ENCODE measurements around the gene PARM1. TPM values are rescaled to one million over a fixed set of nuclear protein-coding genes. Genes with fewer than 3 reads are reported as not detected.
"Not testable (repeated sequence)": the region's sequence is repeated elsewhere in the genome, so short reads cannot be mapped to it uniquely, and the experiment has no call there.

The PARM1 gene
- total RNA-seq, 2 experiments from 2014 or later = 0.09 TPM; not detected in 1

DNA sequence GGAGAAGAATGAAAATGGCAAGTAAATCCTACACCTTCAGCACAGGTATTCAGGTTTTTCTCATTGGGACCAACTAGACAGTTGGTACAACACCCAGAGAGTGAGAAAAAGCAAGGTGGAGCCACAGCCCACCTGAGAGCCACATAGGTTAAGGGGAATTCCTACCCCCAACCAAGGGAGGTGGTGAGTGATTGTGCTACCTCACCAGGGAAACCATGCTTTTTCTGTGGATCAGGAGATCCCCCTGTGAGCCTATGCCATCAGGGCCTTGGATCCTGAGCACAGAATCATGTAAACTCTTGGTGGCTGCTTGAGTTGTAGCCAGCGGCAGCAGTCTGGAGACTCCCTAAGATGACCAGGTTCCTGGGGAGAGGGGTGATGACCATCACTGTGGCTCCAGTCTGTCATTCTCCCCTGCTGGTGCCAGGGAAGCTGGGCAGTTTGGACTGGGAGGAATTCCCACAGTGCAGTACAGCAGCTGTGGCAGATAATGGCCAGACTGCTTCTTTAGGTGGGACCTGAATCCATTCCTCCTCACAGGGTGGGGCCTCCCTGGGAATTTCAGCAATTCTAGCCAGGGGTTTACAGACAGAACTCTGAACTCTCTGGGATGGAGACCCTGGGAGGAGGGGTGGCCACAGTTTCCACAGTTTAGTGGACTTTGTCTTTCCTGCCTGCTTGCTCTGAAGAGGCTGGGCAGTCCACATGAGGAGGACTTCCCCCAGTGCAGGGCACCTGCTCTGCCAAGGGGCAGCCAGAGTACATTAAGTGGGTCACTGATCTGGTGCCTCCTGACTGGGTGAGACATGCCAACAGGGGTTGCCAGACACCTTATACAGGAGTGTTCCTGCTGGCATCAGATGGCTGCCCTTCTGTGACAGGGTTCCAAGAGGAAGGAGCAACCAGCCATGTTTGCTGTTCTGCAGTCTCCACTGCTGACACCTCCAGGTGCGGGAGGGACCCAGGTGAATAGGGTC lies 43.2 kb downstream of the PARM1 start:
- no peak for ATAC-seq
- Mint-ChIP-seq H3K27ac (no peak overlapping the region), H3K4me3 (no peak overlapping the region), H3K4me1 (no peaks in the 10 kb centered on the region), H3K27me3 (no peaks in the 10 kb centered on the region), H3K9me3 (ENCODE audit: low read depth) (no peaks in the 10 kb centered on the region), H3K36me3 (no peaks in the 10 kb centered on the region)
- DNase-seq = no peak
- CTCF ChIA-PET = no interaction called here

DNA sequence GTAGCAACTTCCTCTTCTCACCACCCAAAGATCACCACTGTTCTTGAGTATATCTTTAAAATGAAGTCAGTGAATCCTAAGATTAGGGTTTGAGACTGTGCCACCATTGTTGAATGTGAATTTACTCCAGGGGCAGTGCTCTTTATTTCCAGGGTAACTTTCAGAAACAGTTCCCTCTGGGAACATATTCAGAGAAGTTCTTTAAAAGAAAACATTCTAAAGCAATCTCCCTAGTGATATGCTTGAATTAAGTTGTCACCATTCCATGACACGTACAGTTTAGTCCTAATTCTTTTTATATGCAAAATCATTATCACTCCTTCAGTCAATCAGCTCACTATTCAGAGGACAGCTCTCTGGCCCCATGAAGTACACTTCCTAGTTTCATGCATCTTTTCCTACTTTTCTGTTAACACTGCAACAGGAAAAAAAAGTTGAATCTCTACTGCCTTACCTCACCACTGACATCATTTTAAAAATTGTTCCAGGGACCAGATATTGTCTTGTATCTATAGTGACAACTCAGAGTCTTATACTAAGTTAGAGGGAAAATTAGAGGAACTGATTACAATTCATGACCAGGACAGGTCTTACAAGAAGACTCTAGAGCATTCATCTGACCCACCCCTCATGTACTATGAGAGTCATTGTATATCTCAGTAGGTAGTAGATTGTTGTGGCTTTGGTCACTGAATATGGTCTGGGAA lies 49.8 kb downstream of the PARM1 start:
- no peak for ATAC-seq
- Mint-ChIP-seq H3K36me3 (no peaks in the 10 kb centered on the region), H3K4me1 (no peaks in the 10 kb centered on the region), H3K9me3 (ENCODE audit: low read depth) (no peaks in the 10 kb centered on the region), H3K4me3 (no peak overlapping the region), H3K27me3 (no peaks in the 10 kb centered on the region), H3K27ac (no peak overlapping the region)
- DNase-seq = no peak
- CTCF ChIA-PET = no interaction called here

DNA sequence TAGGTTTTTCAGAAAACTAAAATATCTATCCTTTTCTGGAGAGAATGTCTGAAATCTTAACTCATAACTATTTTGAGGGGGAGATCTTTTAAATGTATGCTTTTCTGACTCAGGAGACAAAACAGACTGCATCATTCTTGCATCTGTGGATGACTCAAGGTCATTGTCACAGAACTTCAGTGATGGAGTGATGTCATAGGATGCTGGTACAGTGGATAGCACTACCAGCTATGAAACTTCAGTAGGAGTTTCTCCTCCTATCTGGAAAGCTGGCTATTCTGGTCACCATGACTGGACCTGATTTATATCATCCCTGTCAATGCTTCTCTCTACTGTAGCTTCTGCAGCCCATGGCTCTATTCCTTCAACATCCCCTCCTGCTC lies 50.3 kb downstream of the PARM1 start:
- DNase-seq (no peak), ATAC-seq (no peak)
- no peaks in the 10 kb centered on the region for H3K9me3 Mint-ChIP-seq (ENCODE audit: low read depth)
- CTCF ChIA-PET = no interaction called here
- H3K27me3 Mint-ChIP-seq = no peaks in the 10 kb centered on the region
- H3K4me3 Mint-ChIP-seq = no peak overlapping the region
- H3K36me3 Mint-ChIP-seq = no peaks in the 10 kb centered on the region
- no peaks in the 10 kb centered on the region for H3K4me1 Mint-ChIP-seq
- H3K27ac Mint-ChIP-seq = no peak overlapping the region

DNA sequence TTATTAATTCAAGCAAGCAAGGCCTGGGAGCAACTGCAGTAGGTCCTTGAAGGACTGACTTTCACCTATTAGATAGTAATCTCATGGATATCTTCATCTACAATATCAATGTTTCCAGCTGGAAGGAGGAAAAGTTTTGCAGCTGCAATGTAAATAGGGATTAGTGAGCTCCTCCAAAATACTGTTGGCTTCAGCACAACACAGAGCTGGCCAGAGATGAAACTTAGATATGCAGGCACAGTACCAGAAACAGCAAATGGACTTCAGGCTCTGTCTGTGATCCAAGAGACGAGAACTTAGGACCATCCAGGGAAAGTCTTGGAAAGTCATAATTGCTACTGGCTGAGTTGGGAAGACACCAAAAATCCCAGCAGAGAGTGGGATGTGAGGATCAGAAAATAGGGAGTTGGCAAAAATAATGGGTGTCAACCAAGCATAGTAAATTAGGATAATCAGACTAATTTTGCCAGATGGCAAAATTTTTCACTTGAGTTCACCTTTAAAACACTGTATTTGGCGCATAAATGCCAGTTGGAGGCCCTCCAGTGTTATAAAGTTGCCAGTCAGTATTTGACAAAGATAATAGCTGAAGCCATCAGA lies 57.5 kb downstream of the PARM1 start:
- no peaks in the 10 kb centered on the region for H3K27me3 Mint-ChIP-seq
- ATAC-seq (no peak), DNase-seq (no peak)
- H3K9me3 Mint-ChIP-seq (ENCODE audit: low read depth) = no peaks in the 10 kb centered on the region
- H3K4me3 Mint-ChIP-seq = no peak overlapping the region
- no peak overlapping the region for H3K27ac Mint-ChIP-seq
- no peaks in the 10 kb centered on the region for H3K4me1 Mint-ChIP-seq
- H3K36me3 Mint-ChIP-seq = no peaks in the 10 kb centered on the region
- CTCF ChIA-PET = no interaction called here

DNA sequence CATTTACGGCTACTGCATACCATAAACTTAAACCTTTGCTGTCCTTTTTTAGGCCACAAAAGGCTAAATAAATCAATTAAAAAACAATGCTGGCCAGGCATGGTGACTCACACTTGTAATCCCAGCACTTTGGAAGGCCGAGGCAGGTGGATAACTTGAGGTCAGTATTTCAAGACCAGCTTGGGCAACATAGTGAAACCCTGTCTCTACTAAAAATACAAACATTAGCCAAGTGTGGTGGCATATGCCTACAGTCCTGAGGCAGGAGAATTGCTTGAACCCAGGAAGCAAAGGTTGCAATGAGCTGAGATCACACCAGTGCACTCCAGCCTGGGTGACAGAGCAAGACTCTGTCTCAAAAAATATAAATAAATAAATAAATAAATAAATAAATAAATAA lies 61.5 kb downstream of the PARM1 start:
- CTCF ChIA-PET; DNase-seq; H3K4me1 Mint-ChIP-seq; H3K9me3 Mint-ChIP-seq (ENCODE audit: low read depth); H3K27me3 Mint-ChIP-seq; ATAC-seq; H3K36me3 Mint-ChIP-seq; H3K27ac Mint-ChIP-seq; H3K4me3 Mint-ChIP-seq: not testable (repeated sequence)

DNA sequence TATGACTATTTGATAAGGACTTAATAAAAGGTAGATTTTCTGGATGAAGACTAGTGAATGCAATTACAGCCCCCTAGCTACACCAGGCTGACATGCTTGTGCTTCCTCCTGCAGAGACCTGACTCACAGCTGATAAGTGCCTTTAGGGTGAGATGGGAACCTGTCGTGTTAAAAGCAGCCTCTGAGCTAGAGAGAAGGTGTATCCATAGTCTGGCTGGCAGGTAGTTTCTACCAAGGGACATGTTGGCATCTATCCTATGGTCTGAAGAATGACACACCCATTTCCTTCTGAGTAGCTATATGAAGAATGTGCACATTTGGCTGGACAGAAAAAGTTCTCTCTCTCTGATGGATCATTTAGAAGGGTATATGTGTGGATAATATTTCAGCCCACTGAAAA lies 64.1 kb downstream of the PARM1 start:
- no peak overlapping the region for H3K4me3 Mint-ChIP-seq
- no peaks in the 10 kb centered on the region for H3K4me1 Mint-ChIP-seq
- DNase-seq (no peak), ATAC-seq (no peak)
- CTCF ChIA-PET = no interaction called here
- H3K27me3 Mint-ChIP-seq = no peaks in the 10 kb centered on the region
- no peak overlapping the region for H3K27ac Mint-ChIP-seq
- H3K36me3 Mint-ChIP-seq = no peaks in the 10 kb centered on the region
- no peaks in the 10 kb centered on the region for H3K9me3 Mint-ChIP-seq (ENCODE audit: low read depth)

DNA sequence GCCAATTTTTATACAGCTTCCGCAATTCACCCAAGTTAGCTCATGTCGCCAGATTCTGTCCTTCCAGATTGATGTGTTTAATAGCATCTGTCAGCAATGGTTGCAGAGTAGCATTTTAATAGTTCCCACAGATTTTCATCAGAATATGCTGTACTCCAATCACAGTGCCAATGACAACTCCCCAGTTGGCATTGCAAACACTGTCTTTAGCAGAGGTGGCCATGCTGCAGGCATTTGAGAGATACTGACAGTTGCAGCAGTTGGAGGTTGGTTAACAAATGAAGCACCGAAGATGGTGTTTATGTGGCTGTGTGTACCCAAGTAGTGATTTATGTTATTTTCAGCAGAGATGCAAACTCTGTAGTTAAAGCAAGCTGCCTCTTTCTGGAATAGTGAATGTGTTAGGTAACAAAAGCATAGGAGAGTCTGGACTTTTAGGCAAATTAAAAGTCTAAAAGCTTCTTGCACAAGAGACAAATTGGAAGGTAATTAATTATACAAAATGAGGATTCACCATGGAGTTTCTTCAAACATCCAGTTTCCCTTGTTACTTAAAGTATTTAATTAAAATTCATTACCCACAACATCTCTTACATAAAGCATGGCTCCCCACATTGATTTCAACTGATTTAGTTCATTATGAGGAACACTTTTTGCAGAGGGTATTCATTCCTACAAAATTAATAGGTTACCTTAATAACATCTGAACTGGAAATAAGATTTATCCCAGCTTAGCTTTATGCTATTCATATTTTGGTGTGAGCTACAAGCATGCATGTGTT lies 65.2 kb downstream of the PARM1 start:
- no peaks in the 10 kb centered on the region for H3K9me3 Mint-ChIP-seq (ENCODE audit: low read depth)
- no peak overlapping the region for H3K4me3 Mint-ChIP-seq
- CTCF ChIA-PET = no interaction called here
- no peaks in the 10 kb centered on the region for H3K36me3 Mint-ChIP-seq
- H3K4me1 Mint-ChIP-seq = no peaks in the 10 kb centered on the region
- ATAC-seq (no peak), DNase-seq (no peak)
- H3K27me3 Mint-ChIP-seq = no peaks in the 10 kb centered on the region
- H3K27ac Mint-ChIP-seq = no peak overlapping the region

DNA sequence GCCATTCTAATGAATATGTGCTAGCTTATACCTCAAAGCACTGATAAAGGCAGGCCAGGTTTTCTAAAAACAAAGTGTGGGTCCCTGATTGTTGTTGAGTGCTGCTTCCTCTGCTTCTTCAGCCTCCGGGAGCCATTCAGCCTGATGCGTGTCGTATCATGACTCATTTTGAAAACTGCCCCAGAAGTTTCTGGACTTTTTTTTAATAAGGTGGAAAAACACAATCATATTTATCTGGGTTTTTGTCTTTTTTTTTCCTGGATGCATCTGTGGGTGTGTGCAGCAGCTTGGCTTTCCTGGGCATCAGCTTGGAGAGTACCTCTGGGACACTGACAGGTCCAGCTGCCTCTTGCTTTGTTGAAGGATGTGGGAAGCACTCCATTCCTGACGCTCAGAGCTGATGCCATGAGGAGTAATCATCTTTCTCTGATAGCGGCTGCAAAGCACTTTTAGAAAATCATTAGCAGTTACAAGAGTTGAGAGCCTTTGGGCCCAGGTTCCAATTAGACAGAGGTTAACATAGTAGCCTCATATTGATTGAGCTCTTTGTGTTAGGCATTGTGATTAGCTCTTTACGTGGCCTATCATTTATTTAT lies 66.9 kb downstream of the PARM1 start:
- Mint-ChIP-seq H3K27ac (no peak overlapping the region), H3K9me3 (ENCODE audit: low read depth) (no peaks in the 10 kb centered on the region), H3K36me3 (no peaks in the 10 kb centered on the region), H3K27me3 (no peaks in the 10 kb centered on the region), H3K4me3 (no peak overlapping the region), H3K4me1 (no peaks in the 10 kb centered on the region)
- DNase-seq = no peak
- no peak for ATAC-seq
- CTCF ChIA-PET = no interaction called here

DNA sequence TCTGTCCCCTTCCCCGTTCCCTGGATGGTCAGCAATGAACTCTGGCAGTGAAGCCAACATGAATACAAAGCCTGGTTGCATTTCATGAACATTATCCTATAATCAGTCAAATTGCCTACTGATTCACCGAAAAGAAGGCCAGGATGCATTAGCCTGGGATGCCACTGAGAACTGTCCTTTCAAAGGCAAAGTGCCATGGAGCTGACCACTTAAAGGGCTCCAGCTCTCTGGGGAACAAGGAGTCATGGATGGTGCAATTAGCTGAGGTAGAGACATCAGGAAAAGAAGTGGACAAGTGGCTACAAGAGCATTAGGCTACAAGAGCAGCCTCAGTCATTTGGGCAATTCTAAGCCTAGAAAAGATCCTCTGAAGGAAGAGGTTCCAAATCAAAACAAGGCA lies 69.0 kb downstream of the PARM1 start:
- CTCF ChIA-PET = no interaction called here
- ATAC-seq (no peak), DNase-seq (no peak)
- H3K9me3 Mint-ChIP-seq (ENCODE audit: low read depth) = no peaks in the 10 kb centered on the region
- no peaks in the 10 kb centered on the region for H3K4me1 Mint-ChIP-seq
- H3K27me3 Mint-ChIP-seq = no peaks in the 10 kb centered on the region
- no peak overlapping the region for H3K4me3 Mint-ChIP-seq
- no peaks in the 10 kb centered on the region for H3K36me3 Mint-ChIP-seq
- no peak overlapping the region for H3K27ac Mint-ChIP-seq

DNA sequence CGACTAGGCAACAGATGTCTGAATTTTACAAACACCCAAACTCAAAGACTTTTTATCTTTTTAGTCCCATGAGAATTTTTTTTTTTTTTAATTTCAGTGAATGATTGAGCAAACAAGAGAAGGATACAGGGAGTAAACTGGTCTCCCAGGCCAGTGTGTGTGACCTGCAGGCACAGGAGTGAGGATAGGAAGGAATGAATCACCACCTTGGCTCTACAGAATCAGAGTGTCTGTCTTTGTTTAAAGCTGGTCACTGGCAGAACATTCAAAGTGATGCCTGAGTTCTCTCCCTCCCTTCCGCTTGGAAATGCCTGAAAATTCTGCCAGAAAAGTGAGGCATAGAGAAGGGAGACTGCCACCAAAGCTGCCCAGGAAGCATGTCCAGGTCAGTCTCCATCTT lies 69.5 kb downstream of the PARM1 start:
- Mint-ChIP-seq H3K9me3 (ENCODE audit: low read depth) (peaks cover 2% of the 10 kb centered on the region), H3K4me3 (no peak overlapping the region), H3K27me3 (no peaks in the 10 kb centered on the region), H3K27ac (no peak overlapping the region), H3K36me3 (no peaks in the 10 kb centered on the region), H3K4me1 (no peaks in the 10 kb centered on the region)
- no peak for ATAC-seq
- CTCF ChIA-PET = no interaction called here
- DNase-seq = no peak

DNA sequence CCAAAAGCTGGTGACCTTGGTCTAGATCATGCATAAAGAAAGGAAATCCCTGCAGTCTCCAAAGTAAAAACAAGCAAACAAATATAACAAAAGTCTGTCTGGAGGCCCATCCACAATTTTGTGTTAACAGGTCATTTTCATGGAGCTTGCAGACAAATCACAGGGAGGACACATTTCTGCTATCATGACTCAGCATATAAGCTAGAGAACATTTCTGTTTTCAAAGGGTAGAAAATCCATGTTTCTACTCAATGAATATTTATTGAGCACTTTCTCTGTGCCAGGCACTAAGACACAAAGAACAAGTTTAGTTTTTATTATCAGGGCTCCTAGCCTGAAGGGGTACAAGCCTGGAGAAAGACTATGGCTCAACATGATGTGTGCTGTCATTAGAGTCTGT lies 71.1 kb downstream of the PARM1 start:
- Mint-ChIP-seq H3K27me3 (no peaks in the 10 kb centered on the region), H3K27ac (no peak overlapping the region), H3K9me3 (ENCODE audit: low read depth) (peaks cover 9% of the 10 kb centered on the region), H3K4me1 (no peaks in the 10 kb centered on the region), H3K4me3 (no peak overlapping the region), H3K36me3 (no peaks in the 10 kb centered on the region)
- ATAC-seq (no peak), DNase-seq (no peak)
- CTCF ChIA-PET = no interaction called here

DNA sequence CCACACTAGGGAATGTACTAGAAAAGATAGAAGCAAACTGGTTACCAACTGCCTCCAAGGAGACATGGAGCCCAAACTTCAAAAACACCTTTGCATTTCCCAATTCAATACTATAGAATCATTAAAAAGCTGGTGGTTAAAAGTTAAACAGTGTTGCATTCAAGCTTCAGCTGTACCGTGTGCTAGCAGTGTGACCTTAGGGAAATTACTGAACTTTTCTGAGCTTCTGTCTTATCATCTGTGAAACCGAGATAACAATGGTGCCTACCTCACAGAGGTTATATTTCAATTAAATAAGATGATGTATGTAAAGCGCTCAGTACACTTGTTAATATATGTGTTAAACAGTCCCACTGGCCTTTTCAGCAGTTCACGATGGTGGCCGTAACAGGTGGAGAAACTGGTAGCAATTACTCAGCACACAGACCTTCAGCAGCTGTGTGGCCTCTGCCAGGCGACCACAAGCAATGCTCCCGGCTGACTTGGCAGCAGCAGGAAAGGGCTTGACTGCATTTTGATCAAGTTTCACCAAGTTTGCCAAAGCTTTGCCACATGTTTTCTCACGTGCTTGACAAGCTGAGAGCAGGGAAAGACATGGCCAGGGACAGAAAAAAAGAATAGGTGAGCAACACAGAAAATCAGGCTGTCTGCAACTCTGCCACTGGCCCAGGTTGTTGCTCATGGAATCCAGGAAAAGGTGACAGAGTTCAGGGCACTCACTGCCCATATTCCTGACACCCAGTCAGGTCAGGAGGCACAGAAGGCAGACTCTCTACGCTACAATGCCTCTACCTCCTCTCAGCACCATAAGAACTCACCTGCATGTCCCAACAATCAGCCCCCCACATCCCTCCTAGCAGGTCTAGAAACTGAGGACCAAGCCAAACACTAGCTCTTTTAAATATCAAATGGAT lies 72.1 kb downstream of the PARM1 start:
- no peak overlapping the region for H3K27ac Mint-ChIP-seq
- CTCF ChIA-PET = no interaction called here
- no peaks in the 10 kb centered on the region for H3K36me3 Mint-ChIP-seq
- no peak for ATAC-seq
- H3K9me3 Mint-ChIP-seq (ENCODE audit: low read depth) = peaks cover 9% of the 10 kb centered on the region
- H3K4me3 Mint-ChIP-seq = no peak overlapping the region
- no peaks in the 10 kb centered on the region for H3K27me3 Mint-ChIP-seq
- no peak for DNase-seq
- no peaks in the 10 kb centered on the region for H3K4me1 Mint-ChIP-seq

Data from activated CD8-positive, alpha-beta memory T cell treated with anti-CD3 and anti-CD28 coated beads, Interleukin-2, amount 10 ng/mL, durations not matched to agents 7 days and 5 days (primary cell).